Epithelial cell of alveolus of lung (primary cell): ENCODE results near the gene DDIT4L. TPM values are rescaled to one million over a fixed set of nuclear protein-coding genes. Genes with fewer than 3 reads are reported as not detected.

Experiments used
- total RNA-seq: library from RNA; depleted of rRNA; stranded (reverse); fragments of >200 nt; gene quantifications from 2 replicates; pipeline ENCODE4 v1.2.1, GENCODE V29; 2015

Gene DDIT4L, protein sequence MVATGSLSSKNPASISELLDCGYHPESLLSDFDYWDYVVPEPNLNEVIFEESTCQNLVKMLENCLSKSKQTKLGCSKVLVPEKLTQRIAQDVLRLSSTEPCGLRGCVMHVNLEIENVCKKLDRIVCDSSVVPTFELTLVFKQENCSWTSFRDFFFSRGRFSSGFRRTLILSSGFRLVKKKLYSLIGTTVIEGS
- total RNA-seq: 0.26 and 0.40 TPM in 2 replicates

DNA sequence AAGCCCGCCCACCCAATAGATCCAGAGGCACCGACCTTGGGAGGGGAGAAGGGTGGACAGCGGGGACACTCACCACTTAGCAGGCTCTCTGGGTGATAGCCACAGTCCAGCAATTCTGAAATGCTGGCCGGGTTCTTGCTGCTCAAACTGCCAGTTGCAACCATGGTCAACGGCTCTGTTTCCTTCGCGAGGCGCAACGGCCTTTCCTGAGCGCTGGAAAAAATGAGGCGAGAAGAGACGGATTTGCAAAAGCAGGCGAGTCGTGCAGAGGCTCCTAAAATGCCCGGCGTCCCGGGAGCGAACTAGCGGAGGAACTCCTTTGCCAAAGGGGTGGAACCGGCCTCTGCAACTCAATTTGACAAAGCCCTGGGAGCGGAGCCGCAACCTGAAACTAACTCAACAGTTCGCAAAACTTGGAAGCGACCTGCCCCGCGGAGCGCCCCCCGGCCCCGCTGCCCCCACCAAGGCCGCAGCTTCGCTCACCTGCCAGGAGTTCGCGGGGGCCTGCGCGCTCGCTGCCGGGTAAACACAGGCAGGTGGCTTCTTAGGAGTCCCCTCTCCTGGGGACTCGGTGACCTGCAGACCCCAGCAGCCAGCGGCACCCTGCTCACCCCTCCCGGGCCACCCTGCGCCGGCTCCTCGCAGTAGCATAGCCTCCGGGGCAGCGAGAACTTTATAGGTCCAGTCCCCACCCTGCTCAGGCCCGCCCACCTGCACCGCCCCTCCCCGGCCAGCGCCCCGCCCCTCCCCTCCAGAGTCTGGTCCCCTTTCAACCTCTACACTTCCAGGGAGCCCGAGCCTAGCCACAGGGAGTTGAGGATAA is at the start of gene DDIT4L:
Gene DDIT4L, minus strand, starts transcription at position 649 of the 823 bp plus-strand sequence. Its CDS starts 485 bp downstream, at position 164.

Other genes with a start within 250 kb of the DDIT4L start
- gene DNAJB14, start 243.8 kb downstream of the DDIT4L start, total RNA-seq: 15.9 and 29.1 TPM in 2 replicates
- 408 and 719 TPM in 2 replicates for gene H2AZ1, start 240.2 kb downstream of the DDIT4L start, total RNA-seq